Esophagus (tissue), 2 donors: ENCODE results near the gene TMEFF1. TPM values are rescaled to one million over a fixed set of nuclear protein-coding genes. Genes with fewer than 3 reads are reported as not detected.
A peak's percentile ranks its signal among the peaks of the same experiment; 100 is the strongest.

Experiments
- H3K27ac ChIP-seq, 2 donors: one replicate each; pipeline ENCODE4 v1.5.1; 2013; ENCODE audit warnings: low read depth in 2 of 2, mild to moderate bottlenecking in 2 of 2, inconsistent platforms in 1 of 2, low read length in 1 of 2, moderate library complexity in 1 of 2
- H3K27me3 ChIP-seq, 2 donors: one replicate each; pipeline ENCODE4 v1.6.1; 2013; ENCODE audit warnings: low read length in 2 of 2, control low read depth in 1 of 2, mild to moderate bottlenecking in 1 of 2; ENCODE audit not compliant: insufficient read depth in 2 of 2, control insufficient read depth in 1 of 2
- H3K36me3 ChIP-seq, 2 donors: one replicate each; pipeline ENCODE4 v1.6.1; 2013; ENCODE audit warnings: low read length in 1 of 2; ENCODE audit not compliant: control insufficient read depth in 2 of 2, insufficient read depth in 2 of 2
- H3K4me1 ChIP-seq, 2 donors: one replicate each; pipeline ENCODE4 v1.6.1; 2013; ENCODE audit warnings: low read length in 1 of 2; ENCODE audit not compliant: control insufficient read depth in 2 of 2, insufficient read depth in 2 of 2
- H3K4me3 ChIP-seq, 2 donors: one replicate each; pipeline ENCODE4 v1.5.1; 2013; ENCODE audit warnings: low read length in 2 of 2, mild to moderate bottlenecking in 2 of 2, low read depth in 1 of 2, moderate library complexity in 1 of 2
- H3K9me3 ChIP-seq, 2 donors: one replicate each; pipeline ENCODE4 v1.6.1; 2013; ENCODE audit warnings: mild to moderate bottlenecking in 2 of 2, low read depth in 1 of 2, low read length in 1 of 2, moderate library complexity in 1 of 2; ENCODE audit not compliant: control insufficient read depth in 2 of 2, insufficient read depth in 1 of 2
- WGBS, 2 donors: extraction: QIAGEN DNeasy Blood & Tissue Kit; methylation state at CpG; one replicate each; pipeline ENCODE4 v1.1.7; 2013; 5-methylcytosine and 5-hydroxymethylcytosine counted together
- polyA plus RNA-seq, 2 donors: library from polyadenylated mRNA; stranded (reverse); fragments of 200-250 nt; gene quantifications; one replicate each; pipeline ENCODE4 v1.2.3, GENCODE V29; 2013
- donor health status: healthy with polysubstance abuse.
- donor health status: Bipolar disorder and iron deficiency.

Gene TMEFF1
- polyA plus RNA-seq: under 1 TPM in 1 of 2 donors, not detected in 1; 0.02 TPM

- H3K4me3 ChIP-seq: peak within 1 kb of the TSS; percentile 57 to 73
- H3K9me3 ChIP-seq: peaks cover 0 to 4% of the 10 kb centered on the region in 2 donors
- no peaks in the 10 kb centered on the region for H3K36me3 ChIP-seq
- 1 to 2% methylated on average over 42 to 54 of the region's 54 CpGs for WGBS, 2 donors
- peaks cover 2 to 6% of the 10 kb centered on the region in 2 donors for H3K4me1 ChIP-seq
- H3K27me3 ChIP-seq: peaks cover 0 to 6% of the 10 kb centered on the region in 2 donors
- H3K27ac ChIP-seq: no peak within 1 kb of the TSS
These were observed at the start of gene TMEFF1 for GRCh38 chr9:100472788-100473275. TSS of gene TMEFF1 (plus strand) at chr9:100473149. CDS start at chr9:100473545, 396 bp downstream.

- no peaks in the 10 kb centered on the region for H3K27me3 ChIP-seq
- WGBS, 2 donors: 17 to 23% methylated on average over 1 of the region's 1 CpG
- no peaks in the 10 kb centered on the region for H3K9me3 ChIP-seq
- H3K4me3 ChIP-seq: peak overlapping the region in 1 of 2 donors; percentile 97
- H3K4me1 ChIP-seq: peaks cover 0 to 7% of the 10 kb centered on the region in 2 donors
- no peaks in the 10 kb centered on the region for H3K36me3 ChIP-seq
- no peak overlapping the region for H3K27ac ChIP-seq
These were observed 47.2 kb upstream of the TMEFF1 start for GRCh38 chr9:100425758-100426157.

GRCh38 chr9:100426189-100426529 is 46.8 kb upstream of the TMEFF1 start:
- 19 to 23% methylated on average over 7 of the region's 7 CpGs for WGBS, 2 donors
- no peaks in the 10 kb centered on the region for H3K9me3 ChIP-seq
- H3K27me3 ChIP-seq: no peaks in the 10 kb centered on the region
- H3K36me3 ChIP-seq: no peaks in the 10 kb centered on the region
- H3K27ac ChIP-seq: peak overlapping the region; percentile 88 to 97
- peak overlapping the region in 1 of 2 donors; percentile 97 for H3K4me3 ChIP-seq
- peaks cover 0 to 7% of the 10 kb centered on the region in 2 donors for H3K4me1 ChIP-seq

GRCh38 chr9:100426530-100427365 is 46.2 kb upstream of the TMEFF1 start, which contains the start of gene MSANTD3:
TSS of gene MSANTD3 (plus strand) at chr9:100427143. CDS start at chr9:100441939, 14,796 bp downstream.
- Histone ChIP-seq H3K4me1 (peaks cover 0 to 7% of the 10 kb centered on the region in 2 donors), H3K9me3 (no peaks in the 10 kb centered on the region), H3K36me3 (no peaks in the 10 kb centered on the region), H3K27ac (peak within 1 kb of the TSS; percentile 88 to 97), H3K4me3 (peak within 1 kb of the TSS; percentile 77 to 97), H3K27me3 (no peaks in the 10 kb centered on the region)
- 0% methylated on average over 34 to 80 of the region's 80 CpGs for WGBS, 2 donors

GRCh38 chr9:100427366-100428263 is 45.3 kb upstream of the TMEFF1 start:
- Histone ChIP-seq H3K9me3 (no peaks in the 10 kb centered on the region), H3K27ac (peak overlapping the region; percentile 88 to 97), H3K4me1 (peaks cover 0 to 7% of the 10 kb centered on the region in 2 donors), H3K27me3 (no peaks in the 10 kb centered on the region), H3K4me3 (peak overlapping the region; percentile 77 to 97), H3K36me3 (no peaks in the 10 kb centered on the region)
- 4 to 5% methylated on average over 44 to 65 of the region's 65 CpGs for WGBS, 2 donors

GRCh38 chr9:100428871-100429654 is 43.9 kb upstream of the TMEFF1 start:
- 48 to 55% methylated on average over 9 of the region's 9 CpGs for WGBS, 2 donors
- Histone ChIP-seq H3K36me3 (no peaks in the 10 kb centered on the region), H3K4me3 (no peak overlapping the region), H3K4me1 (peaks cover 0 to 7% of the 10 kb centered on the region in 2 donors), H3K27ac (peak overlapping the region; percentile 10 to 65), H3K9me3 (no peaks in the 10 kb centered on the region), H3K27me3 (no peaks in the 10 kb centered on the region)

GRCh38 chr9:100430286-100430940 is 42.5 kb upstream of the TMEFF1 start:
- Histone ChIP-seq H3K4me3 (no peak overlapping the region), H3K27me3 (no peaks in the 10 kb centered on the region), H3K36me3 (no peaks in the 10 kb centered on the region), H3K27ac (no peak overlapping the region), H3K9me3 (no peaks in the 10 kb centered on the region), H3K4me1 (peaks cover 0 to 7% of the 10 kb centered on the region in 2 donors)
- 94 to 95% methylated on average over 5 of the region's 5 CpGs for WGBS, 2 donors

- Histone ChIP-seq H3K9me3 (no peaks in the 10 kb centered on the region), H3K4me3 (no peak overlapping the region)
- WGBS, 2 donors: 93 to 97% methylated on average over 5 of the region's 5 CpGs
These were observed 41.1 kb upstream of the TMEFF1 start for GRCh38 chr9:100431886-100432285.

More at GRCh38 chr9:100431886-100432285, 41.1 kb upstream of the TMEFF1 start:
- Histone ChIP-seq H3K27me3 (no peaks in the 10 kb centered on the region), H3K27ac (no peak overlapping the region), H3K4me1 (peaks cover 0 to 7% of the 10 kb centered on the region in 2 donors), H3K36me3 (no peaks in the 10 kb centered on the region)
